CD4-positive, alpha-beta T cell (primary cell): Measurements from ENCODE around the gene FBXO11. TPM values are rescaled to one million over a fixed set of nuclear protein-coding genes. Genes with fewer than 3 reads are reported as not detected.

ENCODE experiments used
- ATAC-seq: fragments of 200-7000 bp; cut with Tn5 transposase; one replicate; pipeline ENCODE4 v1.10.0; 2022; ENCODE audit warnings: mild to moderate bottlenecking; ENCODE audit not compliant: poor library complexity
- CTCF ChIA-PET: fragments of 350-600 bp; sonication (Branson Sonifier 250); formaldehyde crosslinking; loops from one replicate; lab custom pipeline; 2021; ENCODE audit warnings: antibody characterized with exemption, inconsistent platforms; lab: Charles Lee
- POLR2A ChIA-PET: fragments of 350-600 bp; sonication (Branson Sonifier 250); formaldehyde crosslinking; loops from one replicate; lab custom pipeline; 2021; ENCODE audit warnings: antibody characterized with exemption, inconsistent platforms; lab: Charles Lee
- DNase-seq, 14 experiments: peaks; one replicate each; pipeline ENCODE4 v3.0.0-alpha.2; 2013 to 2020; ENCODE audit warnings: mixed read lengths in 2 of 14
- H3K27ac ChIP-seq, 2 donors: one replicate each; pipeline versions ENCODE4 v1.5.1 to v1.7.0; 2013; ENCODE audit warnings: low read length in 2 of 2, low read depth in 1 of 2, mild to moderate bottlenecking in 1 of 2
- H3K27me3 ChIP-seq, 2 experiments: 1 replicate in 1 of 2; 2 replicates in 1 of 2; pipeline versions ENCODE4 v1.6.1 to v1.7.0; 2013; ENCODE audit warnings: low read length in 2 of 2, control low read depth in 1 of 2, mild to moderate bottlenecking in 1 of 2, moderate library complexity in 1 of 2; ENCODE audit not compliant: insufficient read depth in 2 of 2, control insufficient read depth in 1 of 2
- H3K36me3 ChIP-seq: one replicate; pipeline ENCODE4 v1.6.1; 2013; ENCODE audit warnings: low read length, control low read depth; ENCODE audit not compliant: insufficient read depth
- H3K4me1 ChIP-seq: one replicate; pipeline ENCODE4 v1.6.1; 2013; ENCODE audit warnings: low read length, control low read depth; ENCODE audit not compliant: insufficient read depth
- H3K4me3 ChIP-seq: one replicate; pipeline ENCODE4 v1.5.1; 2013; ENCODE audit warnings: mild to moderate bottlenecking, low read length, moderate library complexity
- H3K9me3 ChIP-seq, 2 experiments: 1 replicate in 1 of 2; 2 replicates in 1 of 2; pipeline versions ENCODE4 v1.6.1 to v1.7.0; 2013; ENCODE audit warnings: low read length in 2 of 2, mild to moderate bottlenecking in 2 of 2, control low read depth in 1 of 2, moderate library complexity in 1 of 2; ENCODE audit not compliant: control insufficient read depth in 1 of 2, insufficient read depth in 1 of 2
- H3K27ac Mint-ChIP-seq: one replicate; pipeline ENCODE4 v1.8.0; 2020; ENCODE audit warnings: mixed read lengths
- H3K27me3 Mint-ChIP-seq: one replicate; pipeline ENCODE4 v1.8.0; 2021; ENCODE audit warnings: mixed read lengths
- H3K36me3 Mint-ChIP-seq: one replicate; pipeline ENCODE4 v1.8.0; 2021; ENCODE audit warnings: low read depth, mixed read lengths
- H3K4me1 Mint-ChIP-seq: one replicate; pipeline ENCODE4 v1.8.0; 2021; ENCODE audit warnings: low read depth, mixed read lengths
- H3K4me3 Mint-ChIP-seq: one replicate; pipeline ENCODE4 v1.8.0; 2020; ENCODE audit warnings: mild to moderate bottlenecking, mixed read lengths
- H3K9me3 Mint-ChIP-seq: one replicate; pipeline ENCODE4 v1.8.0; 2020; ENCODE audit warnings: mixed read lengths
- intact Hi-C, 2 experiments: fragments of 100-400 bp; cut with DNase I in 1 of 2; cut with micrococcal nuclease in 1 of 2; formaldehyde crosslinking; loops; one replicate each; pipeline versions ENCODE4 v1.15.1 to v1.9.0; 2023 to 2025; cut with DNase I, micrococcal nuclease
- total RNA-seq, 174 experiments: library from RNA in 2 of 174; stranded (reverse) in 2 of 174; gene quantifications; one replicate each; pipeline ENCODE4 v1.2.3 and lab custom pipeline; 2021 to 2026
- TF ChIP-seq, protein P1 (sequence below): fragments of 200-600 bp; IDR thresholded peaks from one replicate; pipeline ENCODE4 v1.8.0; 2022; ENCODE audit warnings: antibody characterized with exemption, mild to moderate bottlenecking

Gene FBXO11
- total RNA-seq, 2 experiments from 2014 or later, result 121 to 126 TPM

DNA sequence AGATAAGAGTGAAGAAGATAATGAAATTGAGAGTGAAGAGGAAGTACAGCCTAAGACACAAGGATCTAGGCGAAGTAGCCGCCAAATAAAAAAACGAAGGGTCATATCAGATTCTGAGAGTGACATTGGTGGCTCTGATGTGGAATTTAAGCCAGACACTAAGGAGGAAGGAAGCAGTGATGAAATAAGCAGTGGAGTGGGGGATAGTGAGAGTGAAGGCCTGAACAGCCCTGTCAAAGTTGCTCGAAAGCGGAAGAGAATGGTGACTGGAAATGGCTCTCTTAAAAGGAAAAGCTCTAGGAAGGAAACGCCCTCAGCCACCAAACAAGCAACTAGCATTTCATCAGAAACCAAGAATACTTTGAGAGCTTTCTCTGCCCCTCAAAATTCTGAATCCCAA lies 107.7 kb downstream of the FBXO11 start:
- DNase-seq (peak in 2 of 14 experiments; percentile 17 to 27), ATAC-seq (no peak)
- Histone ChIP-seq H3K4me1 (no peaks in the 10 kb centered on the region), H3K27me3 (no peaks in the 10 kb centered on the region), H3K9me3 (peaks cover 6 to 7% of the 10 kb centered on the region in 2 experiments), H3K36me3 (peaks cover 76% of the 10 kb centered on the region), H3K4me3 (no peak overlapping the region), H3K27ac (no peak overlapping the region)
- H3K4me3 Mint-ChIP-seq, result no peak overlapping the region
- peaks cover 96% of the 10 kb centered on the region for H3K36me3 Mint-ChIP-seq
- ChIA-PET POLR2A (no interaction called here), CTCF (no interaction called here)
- H3K27ac Mint-ChIP-seq, result peak overlapping the region; percentile 5
- H3K9me3 Mint-ChIP-seq, result peaks cover 5% of the 10 kb centered on the region
- no peaks in the 10 kb centered on the region for H3K27me3 Mint-ChIP-seq
- peaks cover 5% of the 10 kb centered on the region for H3K4me1 Mint-ChIP-seq
- TF ChIP-seq, protein P1, sequence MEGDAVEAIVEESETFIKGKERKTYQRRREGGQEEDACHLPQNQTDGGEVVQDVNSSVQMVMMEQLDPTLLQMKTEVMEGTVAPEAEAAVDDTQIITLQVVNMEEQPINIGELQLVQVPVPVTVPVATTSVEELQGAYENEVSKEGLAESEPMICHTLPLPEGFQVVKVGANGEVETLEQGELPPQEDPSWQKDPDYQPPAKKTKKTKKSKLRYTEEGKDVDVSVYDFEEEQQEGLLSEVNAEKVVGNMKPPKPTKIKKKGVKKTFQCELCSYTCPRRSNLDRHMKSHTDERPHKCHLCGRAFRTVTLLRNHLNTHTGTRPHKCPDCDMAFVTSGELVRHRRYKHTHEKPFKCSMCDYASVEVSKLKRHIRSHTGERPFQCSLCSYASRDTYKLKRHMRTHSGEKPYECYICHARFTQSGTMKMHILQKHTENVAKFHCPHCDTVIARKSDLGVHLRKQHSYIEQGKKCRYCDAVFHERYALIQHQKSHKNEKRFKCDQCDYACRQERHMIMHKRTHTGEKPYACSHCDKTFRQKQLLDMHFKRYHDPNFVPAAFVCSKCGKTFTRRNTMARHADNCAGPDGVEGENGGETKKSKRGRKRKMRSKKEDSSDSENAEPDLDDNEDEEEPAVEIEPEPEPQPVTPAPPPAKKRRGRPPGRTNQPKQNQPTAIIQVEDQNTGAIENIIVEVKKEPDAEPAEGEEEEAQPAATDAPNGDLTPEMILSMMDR, result no peak
- intact Hi-C loops, result no loop called here

DNA sequence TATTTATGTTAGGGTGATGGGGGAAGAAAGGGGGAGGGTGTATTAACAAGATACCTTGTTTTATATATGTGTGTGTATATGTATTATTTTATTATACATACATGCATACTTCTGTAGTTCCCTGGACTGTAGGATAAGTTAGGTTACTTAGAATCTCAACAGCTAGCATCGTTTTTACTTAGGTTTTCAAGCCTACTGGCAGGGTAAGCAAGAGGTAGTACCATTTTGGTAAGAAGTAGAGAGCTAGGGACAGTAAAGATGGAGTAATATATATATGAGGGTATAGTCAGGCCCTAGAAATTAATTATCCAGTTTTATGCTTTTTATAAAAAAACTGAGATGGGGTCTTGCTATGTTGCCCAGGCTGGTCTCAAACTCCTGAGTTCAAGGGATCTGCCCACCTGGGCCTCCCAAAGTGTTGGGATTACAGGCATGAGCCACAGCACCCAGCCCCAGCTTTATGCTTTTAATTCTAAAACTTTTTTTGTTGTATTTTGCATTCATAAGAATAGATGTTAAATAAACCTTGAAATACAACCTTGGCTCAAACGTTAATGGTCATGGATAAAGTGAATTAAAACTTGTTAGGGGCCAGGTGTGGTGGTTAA lies 110.1 kb downstream of the FBXO11 start:
- H3K4me3 ChIP-seq, result no peak overlapping the region
- TF ChIP-seq, protein P1, result no peak
- no peaks in the 10 kb centered on the region for H3K4me1 ChIP-seq
- H3K9me3 ChIP-seq, result no peaks in the 10 kb centered on the region
- CTCF ChIA-PET, result interaction anchor here (1.5 kb wide), 1 partner anchor 29 kb away, joined by 4 read pairs; no protein-coding TSS in a partner anchor
- DNase-seq (no peak), ATAC-seq (no peak)
- peaks cover 7% of the 10 kb centered on the region for H3K4me1 Mint-ChIP-seq
- H3K9me3 Mint-ChIP-seq, result no peaks in the 10 kb centered on the region
- no peaks in the 10 kb centered on the region for H3K27me3 ChIP-seq
- intact Hi-C loops, result no loop called here
- H3K4me3 Mint-ChIP-seq, result no peak overlapping the region
- no peak overlapping the region for H3K27ac Mint-ChIP-seq
- peaks cover 76% of the 10 kb centered on the region for H3K36me3 Mint-ChIP-seq
- POLR2A ChIA-PET, result interaction anchor here (0.7 to 2.3 kb wide), 2 partner anchors 13 to 20 kb away, joined by 3 to 11 read pairs; partner anchors contain the start of gene MSH6
- H3K36me3 ChIP-seq, result peaks cover 65% of the 10 kb centered on the region
- no peaks in the 10 kb centered on the region for H3K27me3 Mint-ChIP-seq
- no peak overlapping the region for H3K27ac ChIP-seq

DNA sequence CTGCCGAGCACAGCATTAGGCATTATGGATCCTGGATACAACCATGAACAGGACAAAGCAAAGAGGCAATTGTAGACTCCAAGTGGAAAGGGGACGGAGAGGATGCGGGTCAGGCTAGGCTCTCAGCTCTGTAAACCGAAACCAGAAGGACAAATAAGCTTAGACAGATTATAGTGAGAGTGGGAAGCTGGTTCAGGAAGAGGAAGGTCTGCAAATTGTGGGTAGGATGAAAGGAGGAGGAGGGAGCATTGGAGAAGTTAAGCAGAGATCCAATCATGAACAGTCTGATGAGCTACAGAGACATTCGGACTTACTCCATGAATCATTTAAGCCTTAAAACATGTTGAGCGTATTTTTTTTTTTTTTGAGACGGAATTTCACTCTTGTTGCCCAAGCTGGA lies 120.3 kb downstream of the FBXO11 start:
- POLR2A ChIA-PET, result no interaction called here
- Histone ChIP-seq H3K4me3 (no peak overlapping the region), H3K27me3 (no peaks in the 10 kb centered on the region), H3K27ac (no peak overlapping the region), H3K36me3 (peaks cover 1% of the 10 kb centered on the region), H3K4me1 (peaks cover 43% of the 10 kb centered on the region), H3K9me3 (no peaks in the 10 kb centered on the region)
- intact Hi-C loops, result no loop called here
- CTCF ChIA-PET, result no interaction called here
- peaks cover 33% of the 10 kb centered on the region for H3K4me1 Mint-ChIP-seq
- ATAC-seq (no peak), DNase-seq (peak in 2 of 14 experiments; percentile 34 to 39)
- H3K27me3 Mint-ChIP-seq, result no peaks in the 10 kb centered on the region
- TF ChIP-seq, protein P1, result no peak
- no peaks in the 10 kb centered on the region for H3K9me3 Mint-ChIP-seq
- peak overlapping the region; percentile 70 for H3K4me3 Mint-ChIP-seq
- peak overlapping the region; percentile 86 for H3K27ac Mint-ChIP-seq
- peaks cover 10% of the 10 kb centered on the region for H3K36me3 Mint-ChIP-seq
